22Rv1 (cell line): ENCODE results near the gene CHCT1.

Source experiments
- ZFX ChIP-seq: fragments of 450-650 bp; IDR thresholded peaks from 2 replicates; pipeline ENCODE4 v1.6.1; 2017; ENCODE audit warnings: antibody characterized with exemption, borderline replicate concordance
- TF ChIP-seq, protein P1 (sequence below): fragments of 450-650 bp; IDR thresholded peaks from 2 replicates; pipeline ENCODE4 v1.5.1; 2017; ENCODE audit warnings: mild to moderate bottlenecking

DNA sequence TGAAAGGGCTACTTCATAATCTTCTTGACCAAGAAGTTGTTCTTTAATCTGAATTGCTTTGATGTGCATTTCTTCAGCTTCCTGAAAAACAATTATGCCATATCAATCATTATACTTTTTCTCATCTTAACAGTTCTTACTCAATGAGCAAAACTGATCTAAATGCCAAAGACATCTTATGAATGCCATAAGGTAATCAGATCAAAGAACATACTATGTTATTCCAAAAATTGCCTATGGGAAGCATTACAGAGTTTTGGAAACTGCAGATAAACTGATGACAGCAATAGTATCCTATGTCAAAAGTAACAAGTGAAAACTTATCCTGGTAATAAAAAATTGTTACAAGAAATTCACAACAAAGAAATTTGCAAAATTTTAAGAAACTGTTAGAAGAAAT lies 29.7 kb downstream of the CHCT1 start:
- TF ChIP-seq, protein P1, sequence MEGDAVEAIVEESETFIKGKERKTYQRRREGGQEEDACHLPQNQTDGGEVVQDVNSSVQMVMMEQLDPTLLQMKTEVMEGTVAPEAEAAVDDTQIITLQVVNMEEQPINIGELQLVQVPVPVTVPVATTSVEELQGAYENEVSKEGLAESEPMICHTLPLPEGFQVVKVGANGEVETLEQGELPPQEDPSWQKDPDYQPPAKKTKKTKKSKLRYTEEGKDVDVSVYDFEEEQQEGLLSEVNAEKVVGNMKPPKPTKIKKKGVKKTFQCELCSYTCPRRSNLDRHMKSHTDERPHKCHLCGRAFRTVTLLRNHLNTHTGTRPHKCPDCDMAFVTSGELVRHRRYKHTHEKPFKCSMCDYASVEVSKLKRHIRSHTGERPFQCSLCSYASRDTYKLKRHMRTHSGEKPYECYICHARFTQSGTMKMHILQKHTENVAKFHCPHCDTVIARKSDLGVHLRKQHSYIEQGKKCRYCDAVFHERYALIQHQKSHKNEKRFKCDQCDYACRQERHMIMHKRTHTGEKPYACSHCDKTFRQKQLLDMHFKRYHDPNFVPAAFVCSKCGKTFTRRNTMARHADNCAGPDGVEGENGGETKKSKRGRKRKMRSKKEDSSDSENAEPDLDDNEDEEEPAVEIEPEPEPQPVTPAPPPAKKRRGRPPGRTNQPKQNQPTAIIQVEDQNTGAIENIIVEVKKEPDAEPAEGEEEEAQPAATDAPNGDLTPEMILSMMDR = no peak
- TF ChIP-seq ZFX = no peak
